HepG2 (cell line): ENCODE measurements around the gene EIF4A3. TPM values are rescaled to one million over a fixed set of nuclear protein-coding genes. Genes with fewer than 3 reads are reported as not detected.
A peak's percentile ranks its signal among the peaks of the same experiment; 100 is the strongest.

Experiments
- ATAC-seq: fragments of 200-7000 bp; cut with Tn5 transposase; 3 replicates; pipeline ENCODE4 v1.9.1; 2020; ENCODE audit warnings: mild to moderate bottlenecking, moderate library complexity
- BruUV-seq: library from RNA; stranded (reverse); fragments of 400-500 nt; replicated peaks from 2 replicates; lab custom pipeline; 2021; lab: Mats Ljungman, UMichigan
- CTCF ChIA-PET: fragments of 300-600 bp; formaldehyde crosslinking; extraction: SDS; loops from one replicate; lab custom pipeline; 2021; ENCODE audit warnings: low total read pairs, inconsistent platforms, low intra/inter-chr PET ratio; lab: Yijun Ruan, JAX
- POLR2A ChIA-PET: fragments of 350-600 bp; sonication (Branson Sonifier 250); formaldehyde crosslinking; loops from one replicate; lab custom pipeline; 2020; ENCODE audit warnings: antibody characterized with exemption, inconsistent platforms; lab: Yijun Ruan, JAX
- DNase-seq: peaks from one replicate; pipeline ENCODE4 v3.0.0-alpha.2; 2015; ENCODE audit warnings: low spot score
- FAIRE-seq: peaks from 3 replicates; lab custom pipeline; 2011; peaks lifted over from hg19 to GRCh38; lab: Jason Lieb, UNC
- H2AFZ ChIP-seq: one replicate; pipeline ENCODE4 v1.6.1; 2011; ENCODE audit warnings: low read length, inconsistent platforms
- H3K27ac ChIP-seq: fragments of 300-600 bp; 3 replicates; pipeline ENCODE4 v1.8.0; 2011; ENCODE audit warnings: mixed run types, mild to moderate bottlenecking, mixed read lengths, low read length, inconsistent platforms; ENCODE audit not compliant: insufficient read depth; ENCODE audit errors: extremely low read length
- H3K27me3 ChIP-seq, 2 experiments: fragments of 200-600 bp in 1 of 2; 2 replicates in 1 of 2; 3 replicates in 1 of 2; pipeline versions ENCODE4 v1.6.0 to v1.8.0; 2011; ENCODE audit warnings: low read length in 2 of 2, mild to moderate bottlenecking in 2 of 2, moderate library complexity in 2 of 2, inconsistent platforms in 1 of 2; ENCODE audit not compliant: insufficient read depth in 2 of 2, control insufficient read depth in 1 of 2
- H3K36me3 ChIP-seq, 2 experiments: fragments of 200-600 bp in 1 of 2; replicated peaks in 1 of 2; 2 replicates in 1 of 2; 3 replicates in 1 of 2; pipeline versions ENCODE4 v1.5.1 to v1.8.0; 2011; ENCODE audit warnings: low read length in 2 of 2, inconsistent platforms in 1 of 2; ENCODE audit not compliant: insufficient read depth in 2 of 2, control insufficient read depth in 1 of 2
- H3K4me1 ChIP-seq: 2 replicates; pipeline ENCODE4 v1.5.1; 2012; ENCODE audit warnings: low read length, inconsistent platforms; ENCODE audit not compliant: insufficient read depth
- H3K4me2 ChIP-seq: 2 replicates; pipeline ENCODE4 v1.6.0; 2011; ENCODE audit warnings: low read depth, low read length, inconsistent platforms
- H3K4me3 ChIP-seq, 3 experiments: fragments of 200-600 bp in 1 of 3; sonication (generic), shearing (Covaris generic) in 1 of 3; replicated peaks in 1 of 3; 2 replicates each; pipeline ENCODE4 v1.5.1; 2011 to 2016; ENCODE audit warnings: low read length in 3 of 3, inconsistent platforms in 2 of 3, low read depth in 2 of 3, mild to moderate bottlenecking in 2 of 3, control low read depth in 1 of 3, mixed read lengths in 1 of 3; ENCODE audit not compliant: insufficient read depth in 1 of 3
- H3K79me2 ChIP-seq: one replicate; pipeline ENCODE4 v1.6.1; 2011; ENCODE audit warnings: low read length, inconsistent platforms; ENCODE audit not compliant: insufficient read depth
- H3K9ac ChIP-seq: 2 replicates; pipeline ENCODE4 v1.6.0; 2011; ENCODE audit warnings: mild to moderate bottlenecking, low read depth, low read length, inconsistent platforms; ENCODE audit not compliant: insufficient read depth
- H3K9me3 ChIP-seq: 2 replicates; pipeline ENCODE4 v1.5.1; 2012; ENCODE audit warnings: mild to moderate bottlenecking, low read length
- H4K20me1 ChIP-seq: 2 replicates; pipeline ENCODE4 v1.6.0; 2011; ENCODE audit warnings: inconsistent platforms, mild to moderate bottlenecking, low read length, moderate library complexity; ENCODE audit not compliant: insufficient read depth
- ARNT2 ChIP-seq: sonication (generic); formaldehyde crosslinking; IDR thresholded peaks from 2 replicates; pipeline ENCODE4 v1.8.0; 2022; ENCODE audit warnings: mild to moderate bottlenecking, low read depth, missing genetic modification reagents, moderate library complexity
- ELK4 ChIP-seq: sonication (generic); formaldehyde crosslinking; IDR thresholded peaks from 2 replicates; pipeline ENCODE4 v1.9.0; 2021; ENCODE audit warnings: missing genetic modification reagents, borderline replicate concordance
- GTF2F1 ChIP-seq: fragments of 150-350 bp; IDR thresholded peaks from 2 replicates; pipeline ENCODE4 v1.6.1; 2014; ENCODE audit warnings: low read length
- PBX2 ChIP-seq: IDR thresholded peaks from 2 replicates; pipeline ENCODE4 v1.6.1; 2016; ENCODE audit warnings: control low read depth
- UBTF ChIP-seq: sonication (generic); formaldehyde crosslinking; IDR thresholded peaks from 2 replicates; pipeline ENCODE4 v1.4.0; 2020; ENCODE audit warnings: mild to moderate bottlenecking, missing genetic modification reagents
- ZNF121 ChIP-seq: sonication (generic); formaldehyde crosslinking; IDR thresholded peaks from 2 replicates; pipeline ENCODE4 v1.5.0; 2020; ENCODE audit warnings: mild to moderate bottlenecking, missing genetic modification reagents
- WGBS: methylation state at CpG from one replicate; pipeline ENCODE4 v1.1.6; 2017; ENCODE audit warnings: low lambda C conversion rate; 5-methylcytosine and 5-hydroxymethylcytosine counted together
- in situ Hi-C: cut with HindIII; loops from 2 replicates; pipeline ENCODE4 v1.10.0; 2017; ENCODE audit warnings: low pct_unique_long_range_greater_than_20kb; ENCODE audit not compliant: extremely low pct_ligation_motif_present
- intact Hi-C: fragments of 100-400 bp; cut with micrococcal nuclease; formaldehyde crosslinking; loops from one replicate; pipeline ENCODE4 v1.10.0; 2022; ENCODE audit not compliant: unreplicated experiment
- polyA plus RNA-seq, 8 experiments: library from polyadenylated mRNA; depleted of rRNA in 3 of 8; stranded (reverse) in 7 of 8; unstranded in 1 of 8; fragments of >200 nt; fragmentation: Illumina TruSeq in 4 of 8; extraction: Trizol in 4 of 8; gene quantifications; 2 replicates each; pipeline versions ENCODE4 v1.2.1 to v1.2.3, GENCODE V29; 2011 to 2016; ENCODE audit warnings: low read depth in 4 of 8, missing spikeins in 1 of 8, mixed read lengths in 1 of 8; ENCODE audit not compliant: insufficient read depth in 1 of 8
- total RNA-seq, 5 experiments: library from RNA; depleted of rRNA; stranded (reverse); fragments of >200 nt; fragmentation: Illumina TruSeq; extraction: Trizol; gene quantifications; 2 replicates each; pipeline ENCODE4 v1.2.3, GENCODE V29; 2016; ENCODE audit warnings: low read depth in 1 of 5

EIF4A3 gene
- total and polyA plus RNA-seq, 2 of the 13 experiments (the other 11 are each of a cell fraction or from before 2014, with no cell fraction given): 145 to 187 TPM

GRCh38 chr17:80180192-80180591 lies 33.3 kb upstream of the EIF4A3 start:
- Histone ChIP-seq H4K20me1 (no peaks in the 10 kb centered on the region), H3K27me3 (peaks cover 15 to 90% of the 10 kb centered on the region in 2 experiments), H3K27ac (no peak overlapping the region), H3K9ac (no peak overlapping the region), H3K4me1 (peaks cover 14% of the 10 kb centered on the region), H3K9me3 (no peaks in the 10 kb centered on the region), H3K4me3 (no peak overlapping the region), H3K36me3 (no peaks in the 10 kb centered on the region), H3K79me2 (no peaks in the 10 kb centered on the region), H3K4me2 (no peak overlapping the region), H2AFZ (no peak overlapping the region)
- ATAC-seq (no peak), FAIRE-seq (no peak), DNase-seq (no peak)
- WGBS: 42% methylated on average over 10 of the region's 14 CpGs
- ChIA-PET CTCF (no interaction called here), POLR2A (no interaction called here)
- in situ Hi-C loops: no loop called here
- TF ChIP-seq PBX2 (no peak), ELK4 (CRISPR knock-in tag) (no peak), GTF2F1 (no peak), UBTF (CRISPR knock-in tag) (no peak), ZNF121 (0 out of 2 replicates have a peak, but pooled peaks have one; percentile 19), ARNT2 (CRISPR knock-in tag) (no peak)
- BruUV-seq: no TSS peak
- intact Hi-C loops: no loop called here
